IMR-90 (cell line): Measurements from ENCODE around the gene LGALSL. TPM values are rescaled to one million over a fixed set of nuclear protein-coding genes. Genes with fewer than 3 reads are reported as not detected.
A peak's percentile ranks its signal among the peaks of the same experiment; 100 is the strongest.

Experiments used
- ATAC-seq: fragments of 200-7000 bp; cut with Tn5 transposase; 2 replicates; pipeline ENCODE4 v1.9.1; 2020; ENCODE audit warnings: low read depth, mild to moderate bottlenecking, moderate library complexity
- BruUV-seq: library from RNA; stranded (reverse); fragments of 400-500 nt; replicated peaks from 2 replicates; lab custom pipeline; 2021; lab: Mats Ljungman, UMichigan
- CTCF ChIA-PET: fragments of 300-600 bp; formaldehyde crosslinking; extraction: SDS; loops from one replicate; lab custom pipeline; 2021; ENCODE audit warnings: antibody characterized with exemption; lab: Yijun Ruan, JAX
- POLR2A ChIA-PET: fragments of 300-600 bp; sonication (Branson Sonifier 250); formaldehyde crosslinking; loops from one replicate; lab custom pipeline; 2022; ENCODE audit warnings: antibody characterized with exemption; ENCODE audit not compliant: unreplicated experiment; lab: Charles Lee
- DNase-seq: peaks from one replicate; pipeline ENCODE4 v3.0.0; 2013
- H2AFZ ChIP-seq: replicated peaks from 2 replicates; pipeline ENCODE3; 2013; ENCODE audit warnings: low read length, mild to moderate bottlenecking; ENCODE audit not compliant: poor library complexity
- H2AK5ac ChIP-seq: 2 replicates; pipeline ENCODE4 v1.6.1; 2013; ENCODE audit warnings: low read depth, low read length, inconsistent platforms
- H2AK9ac ChIP-seq: replicated peaks from 2 replicates; pipeline ENCODE3; 2013; ENCODE audit warnings: mild to moderate bottlenecking, low read depth, low read length, moderate library complexity; ENCODE audit not compliant: poor library complexity
- H2BK120ac ChIP-seq: 2 replicates; pipeline ENCODE4 v1.6.1; 2013; ENCODE audit warnings: low read depth, low read length, inconsistent platforms
- H2BK15ac ChIP-seq: 3 replicates; pipeline ENCODE4 v1.6.1; 2013; ENCODE audit warnings: low read depth, low read length, inconsistent platforms
- H2BK20ac ChIP-seq: 2 replicates; pipeline ENCODE4 v1.6.1; 2013; ENCODE audit warnings: low read depth, mild to moderate bottlenecking, inconsistent platforms, low read length, moderate library complexity
- H2BK5ac ChIP-seq: 2 replicates; pipeline ENCODE4 v1.6.1; 2013; ENCODE audit warnings: mild to moderate bottlenecking, low read depth, low read length, inconsistent platforms; ENCODE audit not compliant: poor library complexity, severe bottlenecking
- H3K14ac ChIP-seq: replicated peaks from 2 replicates; pipeline ENCODE4 v1.6.1; 2013; ENCODE audit warnings: low read depth, low read length, inconsistent platforms
- H3K18ac ChIP-seq: 2 replicates; pipeline ENCODE4 v1.6.1; 2013; ENCODE audit warnings: low read depth, low read length, control low read depth
- H3K23ac ChIP-seq: 2 replicates; pipeline ENCODE4 v1.6.1; 2013; ENCODE audit warnings: low read depth, low read length, inconsistent platforms
- H3K27ac ChIP-seq: 2 replicates; pipeline ENCODE4 v1.5.1; 2013; ENCODE audit warnings: mild to moderate bottlenecking, control low read depth, low read length; ENCODE audit not compliant: insufficient read depth
- H3K27me3 ChIP-seq: 2 replicates; pipeline ENCODE4 v1.6.1; 2013; ENCODE audit warnings: low read length; ENCODE audit not compliant: control insufficient read depth, insufficient read depth
- H3K36me3 ChIP-seq: 2 replicates; pipeline ENCODE4 v1.6.1; 2013; ENCODE audit warnings: low read length, mixed read lengths; ENCODE audit not compliant: control insufficient read depth, insufficient read depth
- H3K4ac ChIP-seq: 2 replicates; pipeline ENCODE4 v1.6.1; 2013; ENCODE audit warnings: low read depth, low read length, inconsistent platforms
- H3K4me1 ChIP-seq: 2 replicates; pipeline ENCODE4 v1.6.1; 2013; ENCODE audit warnings: low read length, mixed read lengths; ENCODE audit not compliant: control insufficient read depth, insufficient read depth
- H3K4me2 ChIP-seq: 2 replicates; pipeline ENCODE4 v1.6.1; 2013; ENCODE audit warnings: low read depth, mild to moderate bottlenecking, control low read depth, low read length, moderate library complexity
- H3K4me3 ChIP-seq: 2 replicates; pipeline ENCODE4 v1.5.1; 2013; ENCODE audit warnings: low read depth, mild to moderate bottlenecking, control low read depth, low read length, moderate library complexity; ENCODE audit not compliant: insufficient read depth
- H3K56ac ChIP-seq: 2 replicates; pipeline ENCODE4 v1.6.1; 2013; ENCODE audit warnings: low read length, inconsistent platforms; ENCODE audit not compliant: insufficient read depth; ENCODE audit errors: extremely low read depth
- H3K79me1 ChIP-seq, 2 experiments: 2 replicates each; pipeline ENCODE4 v1.6.1; 2013; ENCODE audit warnings: low read length in 2 of 2, inconsistent platforms in 1 of 2, low read depth in 1 of 2
- H3K9ac ChIP-seq: 2 replicates; pipeline ENCODE4 v1.6.1; 2013; ENCODE audit warnings: low read depth, low read length, control low read depth
- H3K9me1 ChIP-seq: 2 replicates; pipeline ENCODE4 v1.6.1; 2013; ENCODE audit warnings: low read length, inconsistent platforms; ENCODE audit not compliant: insufficient read depth
- H3K9me3 ChIP-seq: 2 replicates; pipeline ENCODE4 v1.6.1; 2013; ENCODE audit warnings: low read length; ENCODE audit not compliant: control insufficient read depth, insufficient read depth
- H4K20me1 ChIP-seq: 2 replicates; pipeline ENCODE4 v1.6.1; 2013; ENCODE audit warnings: low read length, inconsistent platforms; ENCODE audit not compliant: insufficient read depth
- H4K5ac ChIP-seq: 2 replicates; pipeline ENCODE4 v1.6.1; 2013; ENCODE audit warnings: mild to moderate bottlenecking, low read depth, low read length, control low read depth
- H4K8ac ChIP-seq, 2 experiments: 2 replicates each; pipeline ENCODE4 v1.6.1; 2013; ENCODE audit warnings: low read depth in 2 of 2, low read length in 2 of 2, control low read depth in 1 of 2, inconsistent platforms in 1 of 2
- H4K91ac ChIP-seq: 2 replicates; pipeline ENCODE4 v1.6.1; 2013; ENCODE audit warnings: low read depth, low read length, inconsistent platforms; ENCODE audit not compliant: insufficient read depth
- CEBPB ChIP-seq: IDR thresholded peaks from 2 replicates; pipeline ENCODE4 v1.6.1; 2012; ENCODE audit warnings: low read depth, low read length, improper control_type of control experiment
- RCOR1 ChIP-seq: IDR thresholded peaks from 2 replicates; pipeline ENCODE4 v1.6.1; 2012; ENCODE audit warnings: mild to moderate bottlenecking, low read length, improper control_type of control experiment; ENCODE audit not compliant: insufficient replicate concordance
- dilution Hi-C: fragments of 300-500 bp; cut with HindIII; formaldehyde crosslinking; loops from one replicate; pipeline ENCODE4 v1.14.3; 2018; ENCODE audit warnings: low sequenced_read_pairs; ENCODE audit not compliant: unreplicated experiment
- in situ Hi-C: fragments of 300-500 bp; cut with MboI; formaldehyde crosslinking; loops from 3 replicates; pipeline ENCODE4 v1.14.3; 2019; ENCODE audit warnings: low sequenced_read_pairs, inconsistent platforms, mixed read lengths
- intact Hi-C: fragments of 100-400 bp; cut with micrococcal nuclease; formaldehyde crosslinking; loops from 2 replicates; pipeline ENCODE4 v1.10.0; 2022
- polyA plus RNA-seq, 3 experiments: library from polyadenylated mRNA; depleted of rRNA; stranded (reverse); fragments of >200 nt; gene quantifications; 2 replicates each; pipeline ENCODE4 v1.2.3, GENCODE V29; 2012; ENCODE audit warnings: low replicate concordance in 1 of 3
- total RNA-seq: library from RNA; depleted of rRNA; stranded (reverse); fragments of >200 nt; gene quantifications from 2 replicates; pipeline ENCODE4 v1.2.3, GENCODE V29; 2012

The LGALSL gene
- total and polyA plus RNA-seq, 2 of the 4 experiments (the other 2 are of a cell fraction) = 0.86 to 2.9 TPM

DNA sequence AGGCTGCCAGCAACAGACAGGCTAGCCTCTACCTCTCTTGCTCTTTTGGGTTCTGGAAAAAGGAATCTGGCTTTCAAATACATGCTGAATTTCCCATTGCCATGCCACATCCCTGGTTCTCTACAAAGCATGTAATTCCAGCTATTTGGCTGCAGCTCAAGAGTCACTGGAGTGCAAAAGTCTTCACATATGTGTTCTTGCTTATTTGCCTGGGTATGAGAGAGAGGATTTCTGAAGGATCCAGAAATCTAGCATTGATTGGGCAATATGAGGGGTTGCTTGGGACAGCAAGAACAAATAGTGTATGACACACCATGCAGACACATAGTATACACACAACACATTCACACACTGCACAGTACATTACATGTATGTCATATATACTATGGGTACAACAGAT lies 30.7 kb upstream of the LGALSL start:
- BruUV-seq = no TSS peak
- no peak overlapping the region for H4K91ac ChIP-seq
- H2BK5ac ChIP-seq = no peak overlapping the region
- H3K23ac ChIP-seq = no peak overlapping the region
- H4K20me1 ChIP-seq = no peaks in the 10 kb centered on the region
- no peaks in the 10 kb centered on the region for H3K36me3 ChIP-seq
- H2BK20ac ChIP-seq = no peak overlapping the region
- H3K27me3 ChIP-seq = peaks cover 20% of the 10 kb centered on the region
- no peak overlapping the region for H3K4ac ChIP-seq
- H3K4me3 ChIP-seq = no peak overlapping the region
- intact Hi-C loops = no loop called here
- H4K8ac ChIP-seq = no peak overlapping the region
- H3K9me1 ChIP-seq = no peaks in the 10 kb centered on the region
- no peak overlapping the region for H2AFZ ChIP-seq
- POLR2A ChIA-PET = no interaction called here
- H4K5ac ChIP-seq = no peak overlapping the region
- no peak overlapping the region for H3K18ac ChIP-seq
- H2AK9ac ChIP-seq = no peak overlapping the region
- H2AK5ac ChIP-seq = no peak overlapping the region
- no peak overlapping the region for H3K27ac ChIP-seq
- H2BK120ac ChIP-seq = no peak overlapping the region
- H3K9ac ChIP-seq = no peak overlapping the region
- DNase-seq (no peak), ATAC-seq (no peak)
- dilution Hi-C loops = no loop called here
- H3K4me2 ChIP-seq = no peak overlapping the region
- no peak overlapping the region for H2BK15ac ChIP-seq
- in situ Hi-C loops = no loop called here
- no peaks in the 10 kb centered on the region for H3K9me3 ChIP-seq
- no peaks in the 10 kb centered on the region for H3K4me1 ChIP-seq
- TF ChIP-seq CEBPB (0 out of 2 replicates have a peak, but pooled peaks have one; percentile 17), RCOR1 (no peak)
- H3K56ac ChIP-seq = no peak overlapping the region
- no peaks in the 10 kb centered on the region for H3K79me1 ChIP-seq
- CTCF ChIA-PET = no interaction called here
- no peak overlapping the region for H3K14ac ChIP-seq
